Hepatocyte (in vitro differentiated cells): ENCODE measurements around the gene MKI67. TPM values are rescaled to one million over a fixed set of nuclear protein-coding genes. Genes with fewer than 3 reads are reported as not detected.
"Not testable (repeated sequence)": the region's sequence is repeated elsewhere in the genome, so short reads cannot be mapped to it uniquely, and the experiment has no call there.

Source experiments
- DNase-seq: peaks from one replicate; pipeline ENCODE4 v3.0.0-alpha.2; 2016; ENCODE audit warnings: low spot score
- H2AFZ ChIP-seq: fragments of 200-600 bp; sonication (generic); 2 replicates; pipeline ENCODE4 v1.6.0; 2016; ENCODE audit warnings: antibody characterized with exemption, mild to moderate bottlenecking
- H3K27ac ChIP-seq: fragments of 200-600 bp; sonication (generic); 2 replicates; pipeline ENCODE4 v1.5.1; 2016; ENCODE audit warnings: mild to moderate bottlenecking
- H3K27me3 ChIP-seq: fragments of 200-600 bp; sonication (generic); 2 replicates; pipeline ENCODE4 v1.6.1; 2016
- H3K36me3 ChIP-seq: fragments of 200-600 bp; sonication (generic); replicated peaks from 2 replicates; pipeline ENCODE4 v1.5.1; 2016; ENCODE audit warnings: low read depth; ENCODE audit not compliant: insufficient read depth
- H3K4me1 ChIP-seq: fragments of 200-600 bp; sonication (generic); 2 replicates; pipeline ENCODE4 v1.5.1; 2016; ENCODE audit warnings: mild to moderate bottlenecking, moderate library complexity; ENCODE audit not compliant: insufficient read depth
- H3K4me2 ChIP-seq: fragments of 200-600 bp; sonication (generic); 2 replicates; pipeline ENCODE4 v1.6.0; 2016
- H3K4me3 ChIP-seq: fragments of 200-600 bp; sonication (generic); 2 replicates; pipeline ENCODE4 v1.5.1; 2016; ENCODE audit warnings: mild to moderate bottlenecking
- H3K79me2 ChIP-seq: fragments of 200-600 bp; sonication (generic); 2 replicates; pipeline ENCODE4 v1.6.0; 2017; ENCODE audit warnings: mild to moderate bottlenecking
- H3K9me2 ChIP-seq: fragments of 200-600 bp; sonication (generic); replicated peaks from 2 replicates; pipeline ENCODE4 v1.6.0; 2017; ENCODE audit warnings: mild to moderate bottlenecking; ENCODE audit not compliant: insufficient read depth
- H3K9me3 ChIP-seq: fragments of 200-600 bp; sonication (generic); 2 replicates; pipeline ENCODE4 v1.5.1; 2016; ENCODE audit warnings: low read depth, mild to moderate bottlenecking
- H4K20me1 ChIP-seq: fragments of 200-600 bp; sonication (generic); 2 replicates; pipeline ENCODE4 v1.6.0; 2016; ENCODE audit warnings: mild to moderate bottlenecking; ENCODE audit not compliant: insufficient read depth, poor library complexity, severe bottlenecking
- EZH2 ChIP-seq: fragments of 200-600 bp; sonication (generic); IDR thresholded peaks from 2 replicates; pipeline ENCODE4 v1.6.1; 2016; ENCODE audit warnings: antibody characterized with exemption, mild to moderate bottlenecking, borderline replicate concordance
- EZH2phosphoT487 ChIP-seq: fragments of 200-600 bp; sonication (generic); IDR thresholded peaks from one replicate; pipeline ENCODE4 v1.6.1; 2018; ENCODE audit warnings: antibody characterized with exemption, mild to moderate bottlenecking, low read depth, moderate library complexity; ENCODE audit not compliant: unreplicated experiment, severe bottlenecking
- WGBS: methylation state at CpG from one replicate; pipeline ENCODE4 v1.1.6; 2016; ENCODE audit warnings: low lambda C conversion rate; ENCODE audit errors: missing lambda C conversion rate; 5-methylcytosine and 5-hydroxymethylcytosine counted together
- polyA plus RNA-seq: library from polyadenylated mRNA; unstranded; fragments of >200 nt; fragmentation: Nextera tagmentation; extraction: Ambion mirVana; gene quantifications from 2 replicates; pipeline ENCODE4 v1.2.1, GENCODE V29; 2016
- total RNA-seq: library from RNA; depleted of rRNA; stranded (reverse); fragments of >200 nt; gene quantifications from 2 replicates; pipeline ENCODE4 v1.2.3, GENCODE V29; 2014
- TF ChIP-seq, protein P1 (sequence below): fragments of 200-600 bp; sonication (generic); IDR thresholded peaks from 2 replicates; pipeline ENCODE4 v1.5.1; 2016; ENCODE audit warnings: antibody characterized with exemption, mild to moderate bottlenecking; ENCODE audit not compliant: poor library complexity

The MKI67 gene
- total and polyA plus RNA-seq, 2 experiments from 2014 or later, result 8.1 to 13.1 TPM

DNA sequence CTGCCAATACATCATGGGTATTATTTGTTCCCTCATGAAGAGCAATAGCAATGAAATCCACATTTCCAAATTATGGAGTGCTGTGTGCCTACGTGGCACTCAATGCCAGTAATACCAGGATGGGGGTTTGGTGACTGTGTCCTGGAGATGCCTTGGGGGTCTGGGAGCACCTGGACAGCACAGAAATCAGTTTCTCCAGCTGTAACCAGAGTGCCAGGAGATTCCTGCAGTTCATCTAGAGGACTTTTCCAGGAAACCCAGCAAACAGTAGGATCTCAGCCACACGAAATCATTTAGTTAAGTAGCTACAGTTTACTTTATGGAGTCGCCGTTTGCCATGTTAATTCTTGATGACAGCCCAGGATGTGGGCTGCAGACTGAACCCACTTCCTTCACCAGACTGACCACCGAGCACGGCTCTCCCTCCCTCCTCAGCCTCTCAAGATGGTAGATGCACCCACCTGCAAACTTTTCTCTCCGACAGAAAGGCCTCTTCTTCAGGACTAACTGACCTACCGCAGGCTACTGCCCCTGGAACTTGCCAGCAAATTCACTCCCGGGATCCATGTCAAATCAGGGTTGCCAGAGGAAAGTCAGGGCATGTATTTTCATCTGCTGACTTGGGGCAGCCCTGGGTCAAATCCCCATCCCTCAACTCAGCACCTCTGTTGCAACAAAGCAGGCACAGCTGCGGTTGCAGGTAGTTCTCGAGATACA, 30.3 kb downstream of the MKI67 start:
- Histone ChIP-seq H3K27me3 (no peaks in the 10 kb centered on the region), H3K79me2 (no peaks in the 10 kb centered on the region), H2AFZ (no peak overlapping the region), H3K9me2 (no peaks in the 10 kb centered on the region), H3K4me1 (peaks cover 8% of the 10 kb centered on the region), H3K27ac (no peak overlapping the region), H3K4me2 (no peak overlapping the region), H3K36me3 (no peaks in the 10 kb centered on the region), H3K4me3 (no peak overlapping the region), H4K20me1 (no peaks in the 10 kb centered on the region), H3K9me3 (no peaks in the 10 kb centered on the region)
- DNase-seq, result no peak
- TF ChIP-seq EZH2 (no peak), EZH2phosphoT487 (no peak)
- TF ChIP-seq, protein P1, sequence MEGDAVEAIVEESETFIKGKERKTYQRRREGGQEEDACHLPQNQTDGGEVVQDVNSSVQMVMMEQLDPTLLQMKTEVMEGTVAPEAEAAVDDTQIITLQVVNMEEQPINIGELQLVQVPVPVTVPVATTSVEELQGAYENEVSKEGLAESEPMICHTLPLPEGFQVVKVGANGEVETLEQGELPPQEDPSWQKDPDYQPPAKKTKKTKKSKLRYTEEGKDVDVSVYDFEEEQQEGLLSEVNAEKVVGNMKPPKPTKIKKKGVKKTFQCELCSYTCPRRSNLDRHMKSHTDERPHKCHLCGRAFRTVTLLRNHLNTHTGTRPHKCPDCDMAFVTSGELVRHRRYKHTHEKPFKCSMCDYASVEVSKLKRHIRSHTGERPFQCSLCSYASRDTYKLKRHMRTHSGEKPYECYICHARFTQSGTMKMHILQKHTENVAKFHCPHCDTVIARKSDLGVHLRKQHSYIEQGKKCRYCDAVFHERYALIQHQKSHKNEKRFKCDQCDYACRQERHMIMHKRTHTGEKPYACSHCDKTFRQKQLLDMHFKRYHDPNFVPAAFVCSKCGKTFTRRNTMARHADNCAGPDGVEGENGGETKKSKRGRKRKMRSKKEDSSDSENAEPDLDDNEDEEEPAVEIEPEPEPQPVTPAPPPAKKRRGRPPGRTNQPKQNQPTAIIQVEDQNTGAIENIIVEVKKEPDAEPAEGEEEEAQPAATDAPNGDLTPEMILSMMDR, result no peak
- WGBS, result 84% methylated on average over 11 of the region's 11 CpGs

DNA sequence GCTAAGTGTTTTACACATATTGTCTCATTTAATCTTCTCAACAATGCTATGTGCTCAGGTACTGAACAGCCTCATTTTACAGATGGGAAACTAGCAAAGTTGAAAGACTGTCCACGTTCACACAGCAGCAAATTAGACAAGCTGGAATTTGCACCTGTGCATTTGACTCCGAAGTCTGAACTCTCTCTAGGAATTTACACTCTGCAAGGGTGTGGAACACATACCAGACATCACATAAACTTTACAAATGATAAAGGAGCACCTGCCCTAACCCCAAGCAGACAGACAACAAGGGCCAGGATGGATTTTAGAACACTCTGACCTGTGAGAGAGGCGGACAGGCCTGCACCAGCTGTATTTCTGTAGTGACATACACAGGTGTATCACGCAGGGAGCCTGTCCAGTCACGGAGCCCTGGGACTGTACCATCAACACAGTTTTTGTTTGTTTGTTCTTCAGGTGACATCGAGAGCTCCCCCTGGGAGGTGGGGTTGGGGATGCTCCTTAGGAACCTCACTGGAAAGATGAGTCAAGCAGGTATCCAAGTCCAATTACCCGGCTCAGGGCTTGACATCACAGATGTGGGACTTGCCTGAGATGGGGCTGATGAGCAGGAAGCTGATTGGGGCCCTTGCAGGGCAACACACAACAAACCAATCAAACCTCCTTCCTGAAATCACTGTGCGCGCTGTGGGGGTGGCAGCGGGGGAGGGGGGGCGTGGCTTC, 31.0 kb downstream of the MKI67 start:
- Histone ChIP-seq H3K9me3 (no peaks in the 10 kb centered on the region), H3K4me2 (no peak overlapping the region), H3K36me3 (no peaks in the 10 kb centered on the region), H2AFZ (no peak overlapping the region), H4K20me1 (no peaks in the 10 kb centered on the region), H3K27ac (no peak overlapping the region), H3K79me2 (no peaks in the 10 kb centered on the region), H3K4me1 (peaks cover 8% of the 10 kb centered on the region), H3K9me2 (no peaks in the 10 kb centered on the region), H3K4me3 (no peak overlapping the region), H3K27me3 (no peaks in the 10 kb centered on the region)
- TF ChIP-seq, protein P1, result no peak
- TF ChIP-seq EZH2phosphoT487, result no peak
- no peak for TF ChIP-seq EZH2
- peak; percentile 39 for DNase-seq
- 81% methylated on average over 11 of the region's 11 CpGs for WGBS

DNA sequence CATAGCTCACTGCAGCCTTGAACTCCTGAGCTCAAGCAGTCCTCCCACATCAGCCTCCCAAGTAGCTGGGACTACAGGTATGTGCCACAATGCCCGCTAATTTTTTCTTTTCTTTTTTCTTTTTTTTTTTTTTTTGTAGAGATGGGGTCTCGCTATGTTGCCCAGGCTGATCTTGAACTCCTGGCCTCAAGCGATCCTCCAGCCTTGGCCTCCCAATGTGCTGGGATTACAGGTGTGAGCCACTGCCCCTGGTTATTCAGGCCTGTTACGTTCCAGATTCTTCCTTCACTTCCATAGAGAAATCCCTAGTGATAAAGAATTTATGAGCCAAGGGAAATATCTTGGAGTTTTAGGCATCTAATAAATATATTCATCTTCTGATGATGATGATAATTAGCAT, 31.6 kb downstream of the MKI67 start:
- not testable (repeated sequence) for H3K4me2 ChIP-seq, H4K20me1 ChIP-seq, H3K9me3 ChIP-seq, H2AFZ ChIP-seq, H3K36me3 ChIP-seq, H3K4me1 ChIP-seq, H3K27me3 ChIP-seq, H3K4me3 ChIP-seq, H3K79me2 ChIP-seq, H3K9me2 ChIP-seq, DNase-seq, H3K27ac ChIP-seq
- WGBS, result 95% methylated on average over 4 of the region's 4 CpGs

DNA sequence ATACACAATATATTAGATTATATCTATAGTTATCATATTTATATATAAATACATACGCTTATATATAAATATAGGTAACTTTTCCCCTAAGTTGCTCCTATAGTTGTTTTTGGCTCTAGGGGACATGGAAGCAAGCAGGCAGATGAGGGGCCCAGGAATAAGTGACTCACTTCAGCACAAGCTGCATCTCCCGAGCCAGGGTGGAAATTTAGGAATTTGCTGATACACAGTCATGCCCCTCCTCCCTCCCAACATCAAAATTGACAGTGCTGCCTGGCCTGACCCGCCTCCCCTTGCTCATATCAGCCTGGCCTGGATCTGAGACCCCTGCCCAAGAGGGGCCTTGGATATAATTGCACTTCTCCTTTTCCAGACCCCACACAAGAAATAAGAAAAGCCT, 33.8 kb downstream of the MKI67 start:
- DNase-seq, result no peak
- no peaks in the 10 kb centered on the region for H3K9me2 ChIP-seq
- no peaks in the 10 kb centered on the region for H3K79me2 ChIP-seq
- H3K4me1 ChIP-seq, result peaks cover 8% of the 10 kb centered on the region
- no peaks in the 10 kb centered on the region for H3K36me3 ChIP-seq
- 84% methylated on average over 3 of the region's 3 CpGs for WGBS
- TF ChIP-seq, protein P1, result no peak
- TF ChIP-seq EZH2phosphoT487, result no peak
- no peak for TF ChIP-seq EZH2
- no peaks in the 10 kb centered on the region for H3K9me3 ChIP-seq
- no peak overlapping the region for H2AFZ ChIP-seq
- no peaks in the 10 kb centered on the region for H4K20me1 ChIP-seq
- no peak overlapping the region for H3K27ac ChIP-seq
- H3K4me3 ChIP-seq, result no peak overlapping the region
- no peak overlapping the region for H3K4me2 ChIP-seq
- H3K27me3 ChIP-seq, result peaks cover 6% of the 10 kb centered on the region
